ENCODE measurements around the gene CDH10.

Gene CDH10

DNA sequence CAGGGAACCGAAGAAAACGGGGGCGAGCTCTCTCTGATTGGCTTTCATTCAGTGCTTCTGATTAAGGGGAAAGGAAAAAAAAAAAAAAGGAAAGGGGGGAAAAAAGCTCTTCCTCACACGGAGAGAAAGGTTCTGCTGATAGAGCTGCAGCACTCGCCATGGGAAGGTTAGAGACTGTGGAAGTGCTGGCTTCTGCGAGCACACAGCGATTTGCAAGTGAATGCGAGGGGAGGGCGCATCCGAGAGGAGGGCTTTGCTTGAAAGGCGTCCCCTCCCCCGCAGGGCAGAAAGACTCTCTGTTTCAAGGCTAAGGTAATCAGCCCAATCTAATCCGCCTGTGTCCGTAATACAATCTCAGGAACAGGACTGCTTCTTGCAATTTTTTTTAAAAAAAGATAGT is at the start of gene CDH10:
TSS of gene CDH10 (minus strand) at position 218 of the 400 bp plus-strand sequence. CDS start 51,488 bp downstream, outside the sequence.
- DNase-seq, result peak; percentile 3

- DNase-seq, result no peak
These were observed 48.8 kb upstream of the CDH10 start for GRCh38 chr5:24693609-24694008.

DNA sequence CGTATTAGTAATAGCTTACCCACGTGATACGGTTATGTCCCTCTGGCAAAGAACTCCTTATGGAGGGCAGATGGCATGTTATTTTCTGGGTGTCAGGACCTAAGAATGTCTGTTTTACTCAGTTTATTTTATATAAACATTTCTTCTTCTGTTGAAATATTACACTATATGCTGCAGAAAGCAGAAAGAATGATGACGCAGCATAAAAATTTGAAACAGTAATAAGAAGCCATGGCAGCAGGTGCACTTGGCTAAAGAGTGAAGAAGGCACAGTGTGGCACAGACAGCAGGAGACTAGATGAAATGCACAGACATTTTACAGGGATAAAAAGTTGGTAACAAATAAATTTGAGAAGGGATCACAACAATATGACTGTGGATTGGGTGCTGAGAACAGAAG is 46.3 kb upstream of the CDH10 start:
- DNase-seq, result no peak

GRCh38 chr5:24681106-24681505 is 36.3 kb upstream of the CDH10 start:
- DNase-seq, result no peak

GRCh38 chr5:24668050-24668449 is 23.3 kb upstream of the CDH10 start:
- no peak for DNase-seq

DNA sequence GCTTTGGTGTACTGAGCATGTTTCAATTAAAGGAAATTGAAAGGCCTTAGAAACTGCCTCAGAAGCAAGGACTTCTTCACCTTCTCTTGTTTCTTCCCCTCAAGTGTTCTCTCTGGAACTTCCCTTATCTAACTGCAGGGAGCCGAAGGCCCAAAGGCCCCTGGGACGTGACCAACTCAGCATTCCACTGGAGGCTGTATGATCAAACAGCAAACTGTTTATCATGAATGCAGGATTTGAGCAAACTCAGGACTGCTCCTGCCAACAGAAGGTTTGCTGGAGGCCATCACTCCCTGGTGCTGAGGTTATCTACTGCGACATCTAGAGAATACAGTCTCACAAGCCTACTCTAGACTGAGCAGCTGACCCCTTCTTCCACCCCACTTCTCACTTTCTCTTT is 4.8 kb upstream of the CDH10 start:
- DNase-seq, result no peak

DNA sequence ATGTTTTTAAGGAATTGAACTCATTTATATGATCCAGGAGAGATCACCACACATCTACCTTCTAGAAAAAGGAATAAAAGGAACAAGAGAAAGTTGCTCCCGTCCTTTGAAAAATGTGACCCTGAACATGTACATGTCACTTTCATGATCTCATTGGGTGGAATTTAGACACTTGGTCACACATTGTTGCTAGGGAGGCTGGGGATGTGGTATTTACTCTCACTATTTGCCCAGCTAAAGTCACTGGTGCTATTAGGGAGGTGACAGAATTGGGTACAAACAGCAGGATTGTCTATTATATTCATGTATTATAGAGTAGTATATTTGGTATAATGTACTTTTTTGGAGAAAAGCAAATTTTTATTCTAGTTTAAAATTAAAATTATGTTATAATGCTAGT is 2.1 kb upstream of the CDH10 start:
- no peak for DNase-seq

- DNase-seq, result no peak
These were observed 705 bp upstream of the CDH10 start for GRCh38 chr5:24645483-24645882.

GRCh38 chr5:24643880-24644279 is 898 bp downstream of the CDH10 start:
- no peak for DNase-seq

DNA sequence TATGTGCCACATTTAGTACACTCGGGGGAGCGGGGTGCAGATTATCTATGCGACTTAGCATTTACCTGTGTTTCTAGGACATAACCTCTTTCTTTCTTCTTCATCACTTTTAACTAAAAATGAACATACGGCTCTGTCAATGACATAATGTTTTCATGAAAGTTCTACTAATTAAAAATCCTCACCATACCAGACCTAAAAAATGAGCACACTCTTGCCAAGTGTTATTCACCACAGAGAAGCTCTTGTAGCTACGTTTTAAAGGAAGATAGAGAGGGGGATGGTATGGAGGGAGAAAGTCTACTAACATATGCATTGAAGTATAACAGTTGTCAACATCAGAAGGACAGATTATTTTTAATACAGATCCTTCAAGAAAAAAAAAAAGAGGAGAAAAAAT is 1.6 kb downstream of the CDH10 start:
- DNase-seq, result no peak

- DNase-seq, result no peak
These were observed 2.8 kb downstream of the CDH10 start for GRCh38 chr5:24642022-24642421.

DNA sequence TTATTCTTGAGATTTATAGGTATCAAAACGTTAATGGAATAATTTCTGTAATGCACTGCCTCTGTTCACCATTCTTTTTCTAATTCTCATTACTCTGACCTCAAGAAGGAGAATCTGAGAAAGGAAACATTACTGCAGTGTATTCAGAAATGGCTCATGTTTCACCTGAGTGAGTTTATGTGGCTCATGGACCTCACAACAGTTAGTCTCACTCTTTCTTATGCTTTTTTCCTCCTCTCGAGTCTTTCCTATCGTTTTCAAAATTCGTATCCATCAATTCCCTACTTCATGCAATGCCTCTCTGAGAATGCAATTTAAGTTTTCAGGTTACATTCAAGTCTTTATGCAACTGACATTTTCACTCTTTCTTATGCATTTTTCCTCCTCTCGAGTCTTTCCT is 9.6 kb downstream of the CDH10 start:
- no peak for DNase-seq

DNA sequence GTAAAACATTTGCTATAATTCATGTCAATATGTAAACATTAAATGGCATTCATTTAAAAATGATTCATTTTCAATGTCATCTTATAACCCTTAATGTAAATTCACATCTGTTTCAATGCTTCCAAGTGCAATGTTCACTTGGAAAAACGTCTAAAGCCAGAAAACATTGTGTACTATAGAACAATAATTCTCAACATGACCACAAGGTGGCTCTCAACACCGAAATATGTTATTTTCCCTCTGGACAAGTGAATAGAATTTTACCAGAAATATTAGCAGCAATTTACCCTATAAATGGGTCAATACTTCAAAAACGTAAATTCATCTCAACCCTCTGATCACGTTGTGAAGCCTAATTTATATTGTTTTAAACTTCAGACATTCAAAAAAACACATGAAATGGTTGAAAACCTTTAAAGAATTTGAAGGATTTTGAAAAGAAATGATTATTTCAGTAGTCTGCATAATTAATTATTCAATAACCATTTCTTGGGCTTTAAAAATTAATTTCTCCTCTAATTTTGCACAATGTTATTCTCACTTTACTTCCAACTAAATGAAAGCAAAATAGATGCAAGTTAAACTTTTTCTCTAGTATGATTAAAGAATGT is 11.0 kb downstream of the CDH10 start:
- DNase-seq, result peak; percentile 13

- no peak for DNase-seq
These were observed 12.4 kb downstream of the CDH10 start for GRCh38 chr5:24632353-24632752.

- DNase-seq, result no peak
These were observed 13.9 kb downstream of the CDH10 start for GRCh38 chr5:24630918-24631317.

- no peak for DNase-seq
These were observed 15.0 kb downstream of the CDH10 start for GRCh38 chr5:24629798-24630197.

- DNase-seq, result no peak
These were observed 19.9 kb downstream of the CDH10 start for GRCh38 chr5:24624872-24625271.

DNA sequence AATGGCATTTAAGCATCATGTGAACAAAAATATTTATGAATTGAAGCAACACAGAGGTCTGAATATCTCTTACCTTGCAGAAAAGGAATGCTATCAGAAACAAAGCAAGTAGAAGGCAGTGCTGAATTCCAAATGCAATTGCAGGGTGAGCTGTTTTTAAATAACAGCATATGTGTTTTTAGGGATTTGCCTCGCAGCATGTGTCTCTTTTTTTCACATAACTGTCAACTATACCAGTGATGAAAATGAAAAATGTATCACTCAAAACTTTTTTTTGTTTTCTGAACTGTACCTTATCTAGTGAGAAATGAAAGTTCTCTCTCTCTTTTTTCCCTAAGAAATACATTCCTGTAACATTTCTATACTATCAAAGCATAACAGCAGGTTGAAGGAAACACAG is 21.2 kb downstream of the CDH10 start:
- DNase-seq, result no peak

DNA sequence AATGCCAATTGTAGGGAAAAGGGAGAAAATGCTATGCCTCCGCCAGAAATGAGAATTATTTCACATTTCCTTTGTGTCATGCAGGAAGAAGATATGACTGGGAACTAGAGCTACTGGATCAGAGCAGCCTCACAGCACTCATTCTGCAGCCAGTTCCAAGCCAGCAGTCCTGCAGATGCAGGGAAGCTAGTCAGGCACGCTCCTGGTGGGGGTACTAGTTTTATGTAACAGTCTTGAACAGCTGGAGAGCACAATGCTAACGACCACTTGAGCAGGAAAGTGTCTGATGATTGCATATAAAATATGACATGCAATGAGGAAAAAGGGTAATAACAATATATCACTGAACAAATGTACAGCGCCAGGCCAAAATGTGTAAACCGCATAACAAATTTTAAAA is 21.7 kb downstream of the CDH10 start:
- no peak for DNase-seq

DNA sequence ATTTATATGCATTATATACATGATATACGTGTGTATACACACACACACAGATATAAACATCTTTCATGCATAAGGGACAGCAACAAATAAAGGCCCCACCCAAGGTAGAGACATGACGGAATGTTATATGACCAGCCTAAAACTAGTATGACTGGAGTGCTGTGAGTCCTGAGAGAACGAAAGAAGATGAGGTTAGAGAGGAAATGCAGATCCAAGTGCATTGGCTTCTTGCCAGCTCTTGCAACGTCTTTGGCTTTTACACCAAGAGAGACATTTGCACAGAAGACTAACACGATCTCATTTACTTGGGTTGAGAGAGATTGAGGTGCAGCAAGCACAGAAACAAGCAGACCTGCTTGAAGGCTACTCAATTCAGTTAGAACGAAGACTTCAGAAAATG is 23.0 kb downstream of the CDH10 start:
- no peak for DNase-seq

DNA sequence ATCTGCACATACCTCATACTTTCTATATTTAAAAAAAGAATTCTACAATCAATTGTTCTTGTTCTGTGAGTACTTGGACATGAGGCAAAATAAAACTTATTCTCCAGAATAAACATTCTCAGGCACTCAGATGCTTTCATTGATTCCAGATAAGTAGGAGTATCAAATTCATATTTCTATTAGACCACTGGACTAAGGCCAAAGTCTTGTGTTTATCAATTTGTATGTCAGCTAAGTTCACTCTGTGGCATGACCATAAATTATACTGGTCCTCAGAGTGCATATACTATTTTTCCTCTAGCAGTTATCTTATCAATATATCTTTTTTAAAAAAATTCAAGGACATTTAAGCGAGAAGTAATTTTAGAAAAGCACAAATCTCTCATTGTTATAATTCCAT is 28.2 kb downstream of the CDH10 start:
- DNase-seq, result no peak

- no peak for DNase-seq
These were observed 29.6 kb downstream of the CDH10 start for GRCh38 chr5:24615159-24615558.

GRCh38 chr5:24609706-24610105 is 35.1 kb downstream of the CDH10 start:
- DNase-seq, result no peak

DNA sequence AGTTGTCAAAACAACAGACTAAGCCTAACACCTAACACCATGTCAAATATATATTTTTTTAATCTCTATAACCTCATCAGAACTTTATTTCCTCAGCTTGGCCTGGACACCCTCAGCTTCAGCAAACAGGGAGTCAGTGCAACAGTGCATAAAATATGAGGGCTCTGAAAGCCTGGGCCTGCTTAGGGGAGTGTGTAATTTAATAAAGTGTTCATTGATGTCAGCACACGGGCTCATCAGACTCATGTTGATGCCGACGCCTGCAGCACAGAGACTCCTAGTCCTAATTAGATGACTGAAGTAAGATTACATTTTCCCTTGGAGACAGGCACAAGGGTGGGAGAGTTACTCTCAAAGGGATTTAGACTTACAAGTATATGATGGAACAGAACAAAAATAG is 37.8 kb downstream of the CDH10 start:
- DNase-seq, result no peak

DNA sequence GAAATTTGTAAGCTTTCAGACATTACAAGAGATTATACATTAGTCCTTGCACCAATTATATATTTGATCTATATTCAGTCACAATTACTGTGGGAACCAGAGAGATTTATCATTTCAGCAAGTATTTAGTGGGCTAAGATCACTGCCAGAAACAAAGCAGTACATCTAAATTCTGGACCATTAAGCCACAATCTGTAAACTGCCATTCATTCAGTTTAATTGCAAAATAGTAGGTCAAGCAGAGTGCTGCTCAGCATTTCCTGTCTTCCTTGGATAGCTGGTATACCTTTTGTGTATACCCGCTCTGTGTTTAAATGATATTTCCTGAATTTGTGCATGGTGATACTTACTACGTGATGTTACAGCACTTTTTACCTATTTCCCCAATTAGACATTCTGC is 42.6 kb downstream of the CDH10 start:
- no peak for DNase-seq

GRCh38 chr5:24598956-24599355 is 45.8 kb downstream of the CDH10 start:
- DNase-seq, result no peak

Data from NCI-H2107 (cell line).